ENCODE results near the gene AP2A2.

Gene AP2A2

GRCh38 chr11:898540-899190 is 27.0 kb upstream of the AP2A2 start:
- no peak for DNase-seq (ENCODE audit: low read depth in 2 of 2)

DNA sequence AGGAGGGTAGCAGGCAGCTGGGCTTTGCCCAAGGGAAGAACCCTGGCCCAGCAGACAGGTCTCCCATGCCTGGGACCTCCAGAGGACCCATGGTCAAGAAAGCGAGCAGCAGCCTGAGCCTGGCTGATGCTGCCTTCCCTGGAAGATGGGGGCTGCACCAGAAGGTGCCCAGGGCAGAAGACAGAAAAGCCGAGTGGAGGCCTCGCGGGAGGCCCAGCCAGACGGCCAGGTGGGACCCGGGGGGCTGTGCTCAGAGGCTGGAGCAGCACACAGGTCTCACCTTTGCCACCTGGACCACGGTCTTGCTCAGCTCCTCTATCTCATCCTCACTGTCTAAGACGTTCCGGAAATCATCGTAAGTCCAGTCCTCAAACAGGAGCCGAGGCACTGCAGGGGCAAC is 25.9 kb upstream of the AP2A2 start:
- no peak for DNase-seq (ENCODE audit: low read depth in 2 of 2)

GRCh38 chr11:900545-900944 is 25.1 kb upstream of the AP2A2 start:
- no peak for DNase-seq (ENCODE audit: low read depth in 2 of 2)

- no peak for DNase-seq (ENCODE audit: low read depth in 2 of 2)
These were observed 24.1 kb upstream of the AP2A2 start for GRCh38 chr11:901452-902061.

DNA sequence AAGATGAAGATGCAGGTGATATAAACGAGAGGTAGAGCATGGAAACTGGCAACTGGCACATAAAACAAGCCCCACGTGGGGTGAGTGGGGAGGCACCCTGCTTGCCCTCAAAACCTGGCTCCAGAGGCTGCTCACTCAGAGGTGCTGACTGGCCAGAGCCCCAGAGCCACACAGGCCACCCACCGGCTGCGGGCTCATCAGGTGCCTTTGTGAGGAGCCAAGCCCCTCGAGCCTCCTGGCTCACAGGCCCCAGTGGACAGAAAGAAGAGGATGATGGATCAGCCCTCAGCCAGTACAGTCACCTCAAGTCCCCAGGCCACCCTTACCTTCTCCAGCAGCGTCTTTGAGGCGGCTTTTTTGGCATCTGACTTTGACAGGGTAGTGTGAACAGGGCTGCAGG is 21.3 kb upstream of the AP2A2 start:
- DNase-seq (ENCODE audit: low read depth in 2 of 2) = no peak

DNA sequence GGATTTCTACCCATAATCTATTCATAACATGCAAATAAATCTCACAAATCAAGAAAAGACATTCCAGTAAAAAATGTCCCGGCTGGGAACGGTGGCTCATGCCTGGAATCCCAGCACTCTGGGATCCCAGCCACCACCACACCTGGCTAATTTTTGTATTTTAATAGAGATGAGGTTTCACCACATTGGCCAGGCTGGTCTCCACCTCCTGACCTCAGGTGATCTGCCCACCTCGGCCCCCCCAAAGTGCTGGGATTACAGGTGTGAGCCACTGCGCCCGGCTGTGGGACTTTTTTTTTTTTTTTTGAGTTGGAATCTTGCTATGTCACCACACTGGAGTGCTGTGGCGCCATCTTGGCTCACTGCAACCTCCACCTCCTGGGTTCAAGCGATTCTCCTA is 19.7 kb upstream of the AP2A2 start:
- no peak for DNase-seq (ENCODE audit: low read depth in 2 of 2)

GRCh38 chr11:907668-908067 is 18.0 kb upstream of the AP2A2 start:
- DNase-seq (ENCODE audit: low read depth in 2 of 2) = no peak

- DNase-seq (ENCODE audit: low read depth in 2 of 2) = no peak
These were observed 17.4 kb upstream of the AP2A2 start for GRCh38 chr11:908273-908672.

- DNase-seq (ENCODE audit: low read depth in 2 of 2) = no peak
These were observed 16.3 kb upstream of the AP2A2 start for GRCh38 chr11:909406-909805.

DNA sequence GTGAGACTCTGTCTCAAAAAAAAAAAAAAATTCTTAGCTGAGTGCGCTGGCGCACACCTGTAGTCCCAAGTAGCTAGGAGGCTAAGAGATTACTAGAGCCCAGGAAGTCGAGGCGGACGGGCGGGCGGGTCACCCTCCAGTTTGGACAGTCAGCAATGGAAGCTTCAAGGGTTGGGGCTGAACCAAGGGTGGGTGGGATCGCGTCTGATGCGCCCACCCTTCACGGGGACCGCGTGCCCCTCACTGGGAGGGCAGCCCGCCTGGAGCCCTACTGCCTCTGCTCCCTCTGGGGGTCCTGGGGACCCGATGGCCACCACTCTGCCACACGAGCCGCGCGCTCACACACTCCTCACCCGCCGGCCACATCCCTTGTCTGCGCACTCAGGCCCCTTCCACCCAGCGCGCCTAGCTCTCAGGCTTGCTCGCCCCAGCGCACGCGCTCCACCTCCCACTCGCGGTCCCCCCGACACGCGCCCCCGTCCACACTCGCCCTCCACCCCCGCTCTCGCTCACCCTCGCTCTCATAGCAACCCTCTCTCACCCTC is 15.6 kb upstream of the AP2A2 start:
- no peak for DNase-seq (ENCODE audit: low read depth in 2 of 2)

DNA sequence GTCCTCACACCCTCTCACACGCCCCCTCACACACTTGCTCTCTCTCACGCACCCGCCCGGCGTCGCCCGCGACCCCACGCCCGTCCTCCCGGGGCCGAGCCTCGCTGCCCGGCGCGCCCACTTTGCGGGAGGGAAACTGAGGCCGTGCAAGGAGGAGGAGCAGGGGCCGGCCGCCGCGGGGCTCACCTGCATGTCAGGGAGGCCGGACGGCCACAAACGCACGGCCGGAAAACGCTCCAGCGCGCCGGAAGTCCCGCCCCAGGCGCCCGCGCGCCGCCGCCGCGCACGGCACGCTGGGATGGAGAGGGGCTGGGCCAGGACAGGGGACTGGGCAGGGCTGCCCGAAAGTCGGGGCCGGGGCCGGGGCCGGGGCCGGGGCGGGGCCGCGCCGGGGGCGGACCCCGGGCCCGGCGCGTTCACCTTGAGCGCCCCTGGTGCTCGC is 15.1 kb upstream of the AP2A2 start, which contains the start of gene CHID1:
CHID1 (minus strand) TSS at position 222 of the 442 bp plus-strand sequence. CDS start 5,994 bp downstream, outside the sequence.
- peak; percentile 45 to 48 for DNase-seq (ENCODE audit: low read depth in 2 of 2)

DNA sequence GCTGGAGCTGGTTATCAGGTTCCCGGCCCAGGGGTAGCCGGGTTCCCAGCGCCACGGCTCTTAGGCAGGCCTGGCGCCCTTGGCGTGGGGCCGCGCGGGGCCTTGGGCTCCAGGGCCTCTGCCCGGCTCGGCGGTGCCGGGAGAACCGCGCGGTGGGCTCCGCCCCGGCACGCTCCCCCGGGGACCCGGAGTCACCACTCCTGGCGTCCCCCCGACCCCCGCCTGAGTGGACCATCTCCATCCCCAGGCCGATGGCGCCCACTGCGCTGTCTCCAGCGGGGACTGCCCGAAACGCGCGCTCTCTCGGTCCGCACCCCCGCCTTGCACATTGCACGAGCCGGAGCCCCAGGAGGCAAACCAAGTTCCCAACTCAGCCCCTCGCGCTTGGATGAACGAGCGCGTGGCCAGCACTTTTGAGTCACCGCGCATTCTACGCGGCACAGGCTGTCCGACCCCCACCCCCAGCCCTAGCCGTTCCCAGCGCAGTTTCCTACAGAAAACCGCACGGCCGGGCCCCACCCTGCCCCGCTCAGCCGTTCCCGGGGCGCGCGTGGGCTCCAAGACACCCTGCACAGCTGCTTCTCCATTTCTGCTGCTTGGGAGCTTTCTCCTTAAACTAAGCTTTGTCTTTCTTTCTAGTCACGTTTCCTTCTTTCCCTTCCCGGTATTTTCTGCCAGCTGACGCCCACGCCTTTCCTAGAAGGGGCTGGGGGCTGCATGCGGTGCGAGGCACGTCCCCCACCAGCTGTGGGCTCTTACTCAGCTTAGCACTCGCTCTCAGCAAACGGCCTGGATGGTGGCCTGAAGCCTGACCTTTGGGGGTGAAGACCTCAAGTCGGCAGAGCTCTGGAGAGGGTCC is 14.4 kb upstream of the AP2A2 start:
- peak in 1 of 2 experiments; percentile 24 for DNase-seq (ENCODE audit: low read depth in 2 of 2)

- no peak for DNase-seq (ENCODE audit: low read depth in 2 of 2)
These were observed 13.8 kb upstream of the AP2A2 start for GRCh38 chr11:911890-912219.

- DNase-seq (ENCODE audit: low read depth in 2 of 2) = no peak
These were observed 13.4 kb upstream of the AP2A2 start for GRCh38 chr11:912266-912665.

GRCh38 chr11:913043-913442 is 12.6 kb upstream of the AP2A2 start:
- DNase-seq (ENCODE audit: low read depth in 2 of 2) = no peak

DNA sequence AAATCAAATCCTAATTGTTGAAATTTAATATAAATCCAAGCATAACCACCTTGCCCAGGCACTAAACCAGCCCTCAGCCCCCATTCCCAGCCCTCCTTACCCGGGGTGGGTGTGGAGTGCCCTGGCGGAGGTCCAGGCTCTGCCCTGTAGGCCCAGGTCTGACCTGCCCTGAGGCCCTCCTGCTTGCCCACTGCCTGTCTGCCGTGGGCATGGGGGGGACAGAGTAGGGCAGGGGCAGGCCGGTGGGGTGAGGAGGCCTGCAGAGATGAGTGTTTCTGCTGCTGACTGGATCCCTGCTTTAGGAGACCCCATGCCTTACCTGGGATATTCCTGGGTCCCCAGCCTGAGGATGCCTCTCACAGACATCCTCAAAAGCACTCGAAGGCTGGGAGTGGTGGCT is 11.5 kb upstream of the AP2A2 start:
- DNase-seq (ENCODE audit: low read depth in 2 of 2) = no peak

DNA sequence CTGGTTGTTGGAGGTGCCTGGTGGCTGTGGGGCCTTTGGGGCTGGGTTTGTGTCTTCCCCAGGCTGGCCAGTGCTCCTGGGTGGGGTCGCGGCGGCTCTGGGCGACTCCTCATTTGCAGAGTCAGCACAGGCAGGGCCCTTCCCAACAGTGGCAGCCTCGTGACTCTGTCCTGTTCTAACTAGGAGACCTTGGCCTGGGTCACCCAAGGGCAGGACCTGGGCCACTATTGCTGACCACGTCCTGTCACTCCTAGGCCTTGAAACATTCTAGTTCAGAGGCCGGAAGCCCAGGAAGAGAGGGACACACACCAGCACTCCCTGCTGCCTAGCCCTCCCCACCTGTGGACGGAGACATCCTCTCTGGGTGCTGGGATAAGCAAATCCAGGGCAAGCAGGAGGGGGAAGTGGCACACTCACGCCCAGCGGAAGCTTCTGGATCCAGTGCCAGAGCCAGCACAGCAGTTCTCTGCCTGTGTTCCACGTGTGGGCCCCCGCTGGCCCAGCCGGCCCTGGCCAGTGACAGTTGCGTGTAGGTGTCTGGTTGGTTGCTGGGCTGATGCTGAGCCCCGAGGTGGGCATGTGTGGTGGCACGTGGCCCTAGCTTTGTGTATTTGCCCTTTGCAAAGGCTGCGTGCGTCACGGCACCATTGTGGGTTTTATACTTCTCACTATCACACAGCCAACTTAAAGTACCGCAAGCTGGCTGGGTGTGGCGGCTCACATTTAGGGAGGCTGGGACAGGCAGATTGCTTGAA is 10.7 kb upstream of the AP2A2 start:
- DNase-seq (ENCODE audit: low read depth in 2 of 2) = no peak

DNA sequence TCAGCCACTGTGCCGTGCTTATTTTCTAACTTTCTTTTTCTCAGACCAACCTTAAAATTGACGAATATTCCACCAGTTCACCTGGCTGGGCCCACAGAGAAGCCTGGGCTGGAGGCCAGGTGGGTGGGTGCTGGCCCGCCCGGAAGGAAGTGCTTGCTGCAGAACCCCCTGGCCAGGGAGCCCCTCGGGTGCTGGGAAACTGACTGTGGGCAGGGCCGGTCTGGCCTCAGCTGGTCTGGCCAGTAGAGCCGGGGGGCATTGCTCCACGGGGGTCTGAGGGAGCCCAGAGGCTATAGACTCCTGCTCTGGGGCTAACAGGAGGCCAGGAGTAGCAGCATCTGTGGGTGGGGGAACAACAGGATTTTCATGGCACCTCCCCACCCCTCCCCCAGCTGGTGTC is 8.2 kb upstream of the AP2A2 start:
- DNase-seq (ENCODE audit: low read depth in 2 of 2) = no peak

DNA sequence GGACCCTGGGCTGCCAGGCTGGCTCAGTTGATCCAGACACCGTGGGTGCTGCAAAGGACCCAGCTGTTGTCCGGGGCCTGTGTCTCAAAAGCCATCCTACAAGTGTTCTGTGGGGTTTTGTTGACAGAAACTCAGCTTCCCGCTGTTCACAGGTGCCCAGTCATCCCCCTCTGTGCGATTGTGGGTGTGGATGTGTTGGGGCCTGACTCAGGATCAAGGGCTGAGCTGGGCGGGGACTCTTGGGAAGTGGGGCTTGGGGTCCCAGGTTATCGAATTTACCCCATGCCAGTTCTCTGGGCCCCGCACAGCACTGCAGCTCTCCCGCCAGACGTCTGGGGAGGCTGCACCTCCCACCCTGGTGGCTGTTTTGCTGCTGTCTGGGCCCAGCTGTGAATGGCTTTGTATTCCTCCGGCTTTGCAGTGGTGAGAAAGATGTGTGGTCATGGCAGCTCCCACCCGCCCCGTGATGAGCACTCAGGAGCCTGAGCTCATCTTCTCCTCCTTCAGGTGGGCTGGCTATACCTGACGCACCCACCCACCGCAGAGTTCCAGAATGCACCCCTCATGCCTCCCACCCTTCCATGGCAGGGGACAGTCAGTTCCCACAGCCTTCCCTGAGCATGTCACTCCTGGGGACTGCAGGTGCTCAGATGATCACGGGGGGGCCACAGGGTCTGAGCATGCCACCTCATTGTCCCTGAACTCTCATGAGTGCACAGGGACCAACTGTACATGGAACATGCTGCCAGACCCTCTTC is 3.6 kb upstream of the AP2A2 start:
- no peak for DNase-seq (ENCODE audit: low read depth in 2 of 2)

DNA sequence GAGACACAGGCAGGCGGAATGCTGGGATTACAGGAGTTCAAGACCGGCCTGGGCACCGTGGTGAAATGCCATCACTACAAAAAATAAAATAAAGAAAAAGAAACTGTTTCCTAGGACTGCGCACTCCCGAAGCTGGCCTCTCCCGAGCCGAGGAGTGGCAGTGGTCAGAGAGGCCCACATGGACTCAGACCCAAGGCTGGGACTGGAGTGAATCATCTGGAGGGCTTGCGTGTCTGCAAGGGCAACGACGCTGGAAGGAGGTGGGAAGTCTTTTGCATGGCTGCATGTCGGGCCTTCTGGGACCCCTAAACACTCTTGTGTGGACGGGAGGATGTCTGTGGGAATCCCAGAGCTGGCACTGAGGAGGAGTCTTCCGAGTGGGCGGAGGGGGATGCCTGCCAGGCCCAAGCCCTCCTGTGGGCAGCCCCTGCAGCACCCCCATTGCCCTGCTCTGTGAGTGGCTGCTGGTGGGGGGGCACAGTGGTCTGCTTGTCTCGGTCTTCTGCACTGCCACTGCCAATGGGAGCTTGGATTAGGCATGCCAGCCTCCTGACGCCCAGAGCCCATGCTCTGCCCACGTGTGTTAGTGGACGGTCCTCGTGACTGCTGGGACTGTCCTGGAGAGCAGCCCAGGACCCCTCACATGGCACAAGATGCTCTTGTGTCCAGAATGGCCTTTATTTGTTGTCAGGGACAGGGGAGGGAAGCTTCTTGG is 1.8 kb upstream of the AP2A2 start:
- DNase-seq (ENCODE audit: low read depth in 2 of 2) = no peak
